H7 (cell line): ENCODE data around the gene STARD13. TPM values are rescaled to one million over a fixed set of nuclear protein-coding genes. Genes with fewer than 3 reads are reported as not detected.

Source experiments
- DNase-seq: peaks from one replicate; pipeline ENCODE4 v3.0.0; 2012
- H3K27me3 ChIP-seq: 2 replicates; pipeline ENCODE4 v1.6.0; 2011; ENCODE audit warnings: mild to moderate bottlenecking, low read length; ENCODE audit not compliant: control insufficient read depth, insufficient read depth
- H3K36me3 ChIP-seq: replicated peaks from 2 replicates; pipeline ENCODE4 v1.5.1; 2011; ENCODE audit warnings: low read length; ENCODE audit not compliant: control insufficient read depth, insufficient read depth
- H3K4me3 ChIP-seq: 2 replicates; pipeline ENCODE4 v1.5.1; 2011; ENCODE audit warnings: low read depth, mild to moderate bottlenecking, control low read depth, low read length, moderate library complexity; ENCODE audit not compliant: insufficient read depth
- total RNA-seq: library from RNA; depleted of rRNA; stranded (reverse); fragments of >200 nt; shearing (Covaris generic); gene quantifications from 2 replicates; pipeline ENCODE4 v1.2.3, GENCODE V29; 2014

STARD13 gene
- total RNA-seq, 1 experiment from 2014 or later, result 0.73 TPM

DNA sequence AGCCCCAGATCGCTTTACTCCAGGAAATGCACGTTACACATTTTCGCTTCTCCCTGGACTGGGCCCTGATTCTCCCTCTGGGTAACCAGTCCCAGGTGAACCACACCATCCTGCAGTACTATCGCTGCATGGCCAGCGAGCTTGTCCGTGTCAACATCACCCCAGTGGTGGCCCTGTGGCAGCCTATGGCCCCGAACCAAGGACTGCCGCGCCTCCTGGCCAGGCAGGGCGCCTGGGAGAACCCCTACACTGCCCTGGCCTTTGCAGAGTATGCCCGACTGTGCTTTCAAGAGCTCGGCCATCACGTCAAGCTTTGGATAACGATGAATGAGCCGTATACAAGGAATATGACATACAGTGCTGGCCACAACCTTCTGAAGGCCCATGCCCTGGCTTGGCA lies 224.7 kb downstream of the STARD13 start:
- DNase-seq, result no peak

DNA sequence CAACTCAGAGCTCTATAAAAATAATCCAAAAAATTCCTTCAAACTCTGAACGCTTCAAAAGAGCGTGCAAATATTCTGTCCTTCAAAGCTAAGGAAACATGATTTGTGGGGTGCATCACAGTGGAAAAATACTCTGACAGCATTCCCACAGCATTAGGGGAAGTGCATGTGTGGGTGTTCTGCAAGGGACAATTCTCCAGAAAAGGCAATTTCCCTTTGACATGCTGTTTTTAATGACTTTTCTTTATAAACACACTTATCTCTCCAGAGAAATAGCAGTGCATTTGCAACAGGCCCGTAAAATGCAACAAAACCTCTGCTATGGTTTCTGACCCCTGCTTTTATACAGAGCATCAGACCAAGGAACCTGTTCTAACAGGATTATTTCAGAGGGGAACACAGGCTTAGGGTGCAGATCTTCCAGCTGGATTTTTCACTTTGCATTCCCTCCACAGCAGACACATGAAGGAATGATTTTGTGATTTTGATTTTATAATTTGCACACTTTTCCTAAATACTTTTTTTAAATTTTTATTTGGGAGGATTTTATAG lies 226.7 kb downstream of the STARD13 start:
- DNase-seq, result no peak

More for the DNA sequence above, 224.7 kb downstream of the STARD13 start:
- Histone ChIP-seq H3K4me3 (no peak overlapping the region), H3K36me3 (no peaks in the 10 kb centered on the region), H3K27me3 (no peaks in the 10 kb centered on the region)

GRCh38 chr13:33057019-33057780 lies 228.4 kb downstream of the STARD13 start:
- Histone ChIP-seq H3K27me3 (no peaks in the 10 kb centered on the region), H3K36me3 (no peaks in the 10 kb centered on the region), H3K4me3 (no peak overlapping the region)
- DNase-seq, result peak; percentile 68

More for the DNA sequence above, 226.7 kb downstream of the STARD13 start:
- no peak overlapping the region for H3K4me3 ChIP-seq
- H3K36me3 ChIP-seq, result no peaks in the 10 kb centered on the region
- H3K27me3 ChIP-seq, result no peaks in the 10 kb centered on the region

DNA sequence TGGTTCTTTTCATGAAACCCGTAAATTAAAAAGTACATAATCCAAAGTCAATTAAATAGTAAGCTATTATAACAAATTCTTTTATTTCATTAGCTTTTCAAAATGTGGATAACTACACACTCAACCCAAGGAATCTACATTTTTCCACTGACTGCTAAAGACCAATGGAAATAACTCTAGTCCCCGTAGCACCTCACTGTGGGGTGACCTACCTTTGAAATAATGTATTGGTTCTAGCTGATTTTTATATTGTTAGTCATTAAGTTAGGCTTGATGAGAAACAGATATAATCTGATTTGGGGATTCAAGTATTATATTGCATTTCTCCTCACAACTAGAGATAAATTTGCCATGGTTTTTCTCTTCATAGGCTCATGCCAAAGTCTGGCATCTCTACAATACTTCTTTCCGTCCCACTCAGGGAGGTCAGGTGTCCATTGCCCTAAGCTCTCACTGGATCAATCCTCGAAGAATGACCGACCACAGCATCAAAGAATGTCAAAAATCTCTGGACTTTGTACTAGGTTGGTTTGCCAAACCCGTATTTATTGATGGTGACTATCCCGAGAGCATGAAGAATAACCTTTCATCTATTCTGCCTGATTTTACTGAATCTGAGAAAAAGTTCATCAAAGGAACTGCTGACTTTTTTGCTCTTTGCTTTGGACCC lies 232.0 kb downstream of the STARD13 start:
- no peak for DNase-seq
- H3K27me3 ChIP-seq, result no peaks in the 10 kb centered on the region
- no peaks in the 10 kb centered on the region for H3K36me3 ChIP-seq
- H3K4me3 ChIP-seq, result no peak overlapping the region
